Neutrophil (primary cell): ENCODE measurements around the gene GRK4.

ENCODE experiments used
- H3K27ac ChIP-seq: fragments of 200-600 bp; sonication (generic); 2 replicates; pipeline ENCODE4 v1.5.1; 2016; ENCODE audit warnings: mild to moderate bottlenecking, moderate library complexity
- H3K27me3 ChIP-seq: fragments of 200-600 bp; sonication (generic); 2 replicates; pipeline ENCODE4 v1.6.0; 2016; ENCODE audit warnings: mild to moderate bottlenecking
- H3K36me3 ChIP-seq: fragments of 200-600 bp; sonication (generic); 2 replicates; pipeline ENCODE4 v1.5.1; 2017
- H3K4me1 ChIP-seq, 2 experiments: fragments of 200-600 bp in 1 of 2; sonication (generic) in 1 of 2; 1 replicate in 1 of 2; 2 replicates in 1 of 2; pipeline versions ENCODE4 v1.5.1 to v1.6.1; 2013 to 2016; ENCODE audit warnings: low read depth in 1 of 2, low read length in 1 of 2, mild to moderate bottlenecking in 1 of 2, moderate library complexity in 1 of 2; ENCODE audit not compliant: control insufficient read depth in 1 of 2, insufficient read depth in 1 of 2
- H3K4me3 ChIP-seq, 2 experiments: fragments of 200-600 bp in 1 of 2; sonication (generic) in 1 of 2; 1 replicate in 1 of 2; 2 replicates in 1 of 2; pipeline ENCODE4 v1.5.1; 2013 to 2016; ENCODE audit warnings: low read depth in 1 of 2, low read length in 1 of 2, mild to moderate bottlenecking in 1 of 2, moderate library complexity in 1 of 2
- H3K9me3 ChIP-seq: fragments of 200-600 bp; sonication (generic); 2 replicates; pipeline ENCODE4 v1.5.1; 2016
- CTCF ChIP-seq: fragments of 200-600 bp; sonication (generic); IDR thresholded peaks from 2 replicates; pipeline ENCODE4 v1.5.1; 2016; ENCODE audit warnings: antibody characterized with exemption

GRK4 gene

GRCh38 chr4:2991243-2991642 lies 27.9 kb downstream of the GRK4 start:
- H3K4me1 ChIP-seq, result no peaks in the 10 kb centered on the region
- no peaks in the 10 kb centered on the region for H3K36me3 ChIP-seq
- H3K4me3 ChIP-seq, result no peak overlapping the region
- H3K27me3 ChIP-seq, result no peaks in the 10 kb centered on the region
- H3K9me3 ChIP-seq, result no peaks in the 10 kb centered on the region
- no peak for TF ChIP-seq CTCF
- H3K27ac ChIP-seq, result no peak overlapping the region

GRCh38 chr4:2994917-2995316 lies 31.5 kb downstream of the GRK4 start:
- TF ChIP-seq CTCF, result no peak
- Histone ChIP-seq H3K36me3 (no peaks in the 10 kb centered on the region), H3K27me3 (no peaks in the 10 kb centered on the region), H3K4me3 (no peak overlapping the region), H3K4me1 (no peaks in the 10 kb centered on the region), H3K9me3 (no peaks in the 10 kb centered on the region), H3K27ac (no peak overlapping the region)

- no peak for TF ChIP-seq CTCF
- Histone ChIP-seq H3K27ac (no peak overlapping the region), H3K9me3 (no peaks in the 10 kb centered on the region), H3K36me3 (no peaks in the 10 kb centered on the region), H3K4me1 (no peaks in the 10 kb centered on the region), H3K4me3 (no peak overlapping the region), H3K27me3 (no peaks in the 10 kb centered on the region)
Observed at GRCh38 chr4:2995546-2996265, 32.3 kb downstream of the GRK4 start.

- no peaks in the 10 kb centered on the region for H3K27me3 ChIP-seq
- no peak for TF ChIP-seq CTCF
- H3K36me3 ChIP-seq, result no peaks in the 10 kb centered on the region
- H3K9me3 ChIP-seq, result no peaks in the 10 kb centered on the region
- no peak overlapping the region for H3K27ac ChIP-seq
- no peaks in the 10 kb centered on the region for H3K4me1 ChIP-seq
- no peak overlapping the region for H3K4me3 ChIP-seq
Observed at GRCh38 chr4:2996415-2996814, 33.0 kb downstream of the GRK4 start.

- no peaks in the 10 kb centered on the region for H3K4me1 ChIP-seq
- no peak overlapping the region for H3K4me3 ChIP-seq
- no peaks in the 10 kb centered on the region for H3K36me3 ChIP-seq
- no peak for TF ChIP-seq CTCF
- no peaks in the 10 kb centered on the region for H3K9me3 ChIP-seq
- H3K27me3 ChIP-seq, result no peaks in the 10 kb centered on the region
- no peak overlapping the region for H3K27ac ChIP-seq
Observed at GRCh38 chr4:3007724-3008123, 44.4 kb downstream of the GRK4 start.

- no peak for TF ChIP-seq CTCF
- no peaks in the 10 kb centered on the region for H3K4me1 ChIP-seq
- no peaks in the 10 kb centered on the region for H3K36me3 ChIP-seq
- H3K4me3 ChIP-seq, result no peak overlapping the region
- no peak overlapping the region for H3K27ac ChIP-seq
- H3K9me3 ChIP-seq, result no peaks in the 10 kb centered on the region
- no peaks in the 10 kb centered on the region for H3K27me3 ChIP-seq
Observed at GRCh38 chr4:3009422-3009821, 46.1 kb downstream of the GRK4 start.
